Thyroid gland (tissue), 4 donors: ENCODE data around the gene PSTPIP1.

Source experiments
- POLR2A ChIP-seq, 2 donors: fragments of 450-650 bp; IDR thresholded peaks; one replicate each; pipeline ENCODE4 v1.6.1; 2017; ENCODE audit warnings: antibody characterized with exemption in 2 of 2, mild to moderate bottlenecking in 2 of 2, moderate library complexity in 1 of 2
- TF ChIP-seq, protein P1 (sequence below), 6 experiments: fragments of 200-600 bp in 3 of 6; fragments of 450-650 bp in 3 of 6; sonication (generic) in 3 of 6; IDR thresholded peaks; one replicate each; pipeline ENCODE4 v1.5.1; 2016 to 2019; ENCODE audit warnings: antibody characterized with exemption in 6 of 6, mild to moderate bottlenecking in 2 of 6, inconsistent platforms in 1 of 6, moderate library complexity in 1 of 6

DNA sequence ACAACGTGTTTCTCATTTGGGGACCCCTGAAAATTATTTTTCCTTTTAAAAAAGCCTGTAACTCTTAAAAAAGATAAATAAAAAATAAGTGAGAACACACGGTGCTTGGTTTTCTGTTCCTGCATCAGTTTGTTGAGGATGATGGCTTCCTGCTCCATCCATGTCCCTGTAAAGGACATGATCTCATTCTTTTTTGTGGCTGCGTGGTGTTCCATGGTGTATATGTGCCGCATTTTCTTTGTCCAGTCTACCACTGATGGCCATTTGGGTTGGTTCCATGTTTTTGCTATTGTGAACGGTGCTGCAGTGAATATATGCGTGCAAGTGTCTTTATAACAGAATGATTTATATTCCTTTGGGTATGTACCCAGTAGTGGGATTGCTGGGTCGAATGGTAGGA lies 73.7 kb downstream of the PSTPIP1 start:
- TF ChIP-seq, protein P1, sequence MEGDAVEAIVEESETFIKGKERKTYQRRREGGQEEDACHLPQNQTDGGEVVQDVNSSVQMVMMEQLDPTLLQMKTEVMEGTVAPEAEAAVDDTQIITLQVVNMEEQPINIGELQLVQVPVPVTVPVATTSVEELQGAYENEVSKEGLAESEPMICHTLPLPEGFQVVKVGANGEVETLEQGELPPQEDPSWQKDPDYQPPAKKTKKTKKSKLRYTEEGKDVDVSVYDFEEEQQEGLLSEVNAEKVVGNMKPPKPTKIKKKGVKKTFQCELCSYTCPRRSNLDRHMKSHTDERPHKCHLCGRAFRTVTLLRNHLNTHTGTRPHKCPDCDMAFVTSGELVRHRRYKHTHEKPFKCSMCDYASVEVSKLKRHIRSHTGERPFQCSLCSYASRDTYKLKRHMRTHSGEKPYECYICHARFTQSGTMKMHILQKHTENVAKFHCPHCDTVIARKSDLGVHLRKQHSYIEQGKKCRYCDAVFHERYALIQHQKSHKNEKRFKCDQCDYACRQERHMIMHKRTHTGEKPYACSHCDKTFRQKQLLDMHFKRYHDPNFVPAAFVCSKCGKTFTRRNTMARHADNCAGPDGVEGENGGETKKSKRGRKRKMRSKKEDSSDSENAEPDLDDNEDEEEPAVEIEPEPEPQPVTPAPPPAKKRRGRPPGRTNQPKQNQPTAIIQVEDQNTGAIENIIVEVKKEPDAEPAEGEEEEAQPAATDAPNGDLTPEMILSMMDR (IDR thresholded peaks at IDR 0.05) = no peak
- TF ChIP-seq POLR2A (IDR thresholded peaks at IDR 0.05) = no peak
